ENCODE results near the gene TTC9. TPM values are rescaled to one million over a fixed set of nuclear protein-coding genes. Genes with fewer than 3 reads are reported as not detected.

Gene TTC9
- total RNA-seq (1 to 10 TPM; 2.4 TPM), polyA plus RNA-seq (ENCODE audit: insufficient read depth, low read depth, low replicate concordance) (1.5 TPM)
- long read RNA-seq, donor 1, full-length matches to known transcripts = 2 of 2 reads
- long read RNA-seq, donor 1, partial matches to known transcripts = 0 of 2 reads
- long read RNA-seq, donor 1, other reads (novel, unspliced or antisense) = 0 of 2 reads
- long read RNA-seq, donor 2 = 0 reads

- no peak for TF ChIP-seq POLR2A (IDR thresholded peaks at IDR 0.05)
- TF ChIP-seq CTCF (IDR thresholded peaks at IDR 0.05) = no peak
- H3K27me3 ChIP-seq = no peaks in the 10 kb centered on the region
- H3K9me3 ChIP-seq = no peaks in the 10 kb centered on the region
- no peak for DNase-seq
- H3K36me3 ChIP-seq (ENCODE audit: low read depth, missing control alignments) = no peaks in the 10 kb centered on the region
- H3K27ac ChIP-seq = no peak within 1 kb of the TSS
- H3K4me1 ChIP-seq = peaks cover 4% of the 10 kb centered on the region
- WGBS, 2 donors = 1 to 2% methylated on average over 17 to 42 of the region's 105 CpGs
- peak within 1 kb of the TSS; percentile 57 to 62 for H3K4me3 ChIP-seq
- intact Hi-C loops (cut with DNase I; ENCODE audit: low total_unique reads) = no loop called here
These were observed at the start of gene TTC9 for GRCh38 chr14:70641548-70642302. TSS of gene TTC9 (plus strand) at chr14:70641916. CDS start at chr14:70642130, 214 bp downstream.

- TF ChIP-seq CTCF (IDR thresholded peaks at IDR 0.05) = no peak
- TF ChIP-seq POLR2A (IDR thresholded peaks at IDR 0.05) = no peak
- no peaks in the 10 kb centered on the region for H3K36me3 ChIP-seq (ENCODE audit: low read depth, missing control alignments)
These were observed 47.3 kb upstream of the TTC9 start for GRCh38 chr14:70594461-70594860.

GRCh38 chr14:70595443-70596185 lies 46.1 kb upstream of the TTC9 start:
- WGBS, 2 donors = 78 to 91% methylated on average over 5 to 9 of the region's 9 CpGs
- no peak for TF ChIP-seq CTCF (IDR thresholded peaks at IDR 0.05)
- no peak for TF ChIP-seq POLR2A (IDR thresholded peaks at IDR 0.05)
- Histone ChIP-seq H3K36me3 (ENCODE audit: low read depth, missing control alignments) (no peaks in the 10 kb centered on the region), H3K27me3 (no peaks in the 10 kb centered on the region), H3K27ac (no peak overlapping the region), H3K4me3 (no peak overlapping the region), H3K4me1 (peaks cover 7% of the 10 kb centered on the region), H3K9me3 (no peaks in the 10 kb centered on the region)
- DNase-seq = peak; percentile 25
- intact Hi-C loops (cut with DNase I; ENCODE audit: low total_unique reads) = no loop called here

More at GRCh38 chr14:70594461-70594860, 47.3 kb upstream of the TTC9 start:
- peaks cover 4% of the 10 kb centered on the region for H3K4me1 ChIP-seq
- no peaks in the 10 kb centered on the region for H3K9me3 ChIP-seq
- H3K27me3 ChIP-seq = no peaks in the 10 kb centered on the region
- H3K27ac ChIP-seq = no peak overlapping the region
- WGBS, 2 donors = 97 to 100% methylated on average over 7 to 9 of the region's 9 CpGs
- no peak for DNase-seq
- intact Hi-C loops (cut with DNase I; ENCODE audit: low total_unique reads) = no loop called here
- H3K4me3 ChIP-seq = no peak overlapping the region

GRCh38 chr14:70597731-70598130 lies 44.0 kb upstream of the TTC9 start:
- Histone ChIP-seq H3K36me3 (ENCODE audit: low read depth, missing control alignments) (no peaks in the 10 kb centered on the region), H3K27me3 (no peaks in the 10 kb centered on the region), H3K4me3 (no peak overlapping the region), H3K9me3 (no peaks in the 10 kb centered on the region), H3K27ac (no peak overlapping the region), H3K4me1 (peaks cover 7% of the 10 kb centered on the region)
- intact Hi-C loops (cut with DNase I; ENCODE audit: low total_unique reads) = no loop called here
- no peak for DNase-seq
- WGBS, 2 donors = 86 to 96% methylated on average over 3 of the region's 3 CpGs
- TF ChIP-seq CTCF (IDR thresholded peaks at IDR 0.05) (no peak), POLR2A (IDR thresholded peaks at IDR 0.05) (no peak)

All from testis (tissue), 5 donors.